Measurements from ENCODE around the gene HPS6.

Gene HPS6

DNA sequence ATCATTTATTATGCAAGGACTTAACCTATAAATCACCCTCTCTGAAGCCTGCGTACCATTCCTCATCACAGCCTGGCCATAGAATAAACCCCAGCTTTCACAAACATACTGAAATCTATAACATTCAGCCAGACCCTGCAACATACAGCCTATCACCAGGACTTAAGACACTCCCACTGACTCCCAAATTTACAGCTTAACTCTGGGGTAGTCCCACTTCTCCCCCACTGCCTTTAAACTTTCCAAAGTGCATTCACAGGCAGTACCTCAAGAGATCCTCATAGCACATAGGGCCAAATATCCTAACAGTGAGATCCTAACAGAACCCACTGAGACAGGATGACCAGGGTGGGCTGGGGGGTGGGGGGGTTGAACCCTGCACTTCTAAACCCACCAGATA is 51.5 kb downstream of the HPS6 start:
- no peak for DNase-seq (ENCODE audit: low read depth in 4 of 4, low spot score in 1 of 4)
